ENCODE data around the gene CDYL.

DNA sequence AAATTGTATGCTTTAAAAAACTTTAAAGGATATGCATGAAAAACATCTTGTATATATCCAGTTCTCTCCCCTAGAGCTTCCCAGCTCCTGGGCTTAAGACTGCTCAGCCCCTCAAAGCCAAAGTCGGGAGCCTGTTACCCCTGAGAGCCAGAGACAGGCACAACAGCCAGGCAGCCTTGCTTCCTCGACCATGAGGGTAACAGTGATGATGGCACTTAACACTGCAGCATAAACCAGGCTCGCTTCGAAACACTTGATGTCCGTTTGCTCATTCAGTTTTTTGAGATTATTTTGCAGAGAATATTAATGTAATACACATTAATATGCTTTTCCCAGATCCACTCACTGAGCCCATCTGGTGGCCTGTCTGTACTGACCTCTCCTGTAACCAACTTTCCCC is 180.4 kb downstream of the CDYL start:
- TF ChIP-seq GATA3 (IDR thresholded peaks at IDR 0.05; ENCODE audit: low read depth, low read length) = no peak
- TF ChIP-seq GATA2 (IDR thresholded peaks at IDR 0.05; ENCODE audit: low read depth, low read length) = no peak
